ENCODE results near the gene AGAP1.

GRCh38 chr2:236008006-236008405 is 514.2 kb downstream of the AGAP1 start:
- TF ChIP-seq, protein P1, sequence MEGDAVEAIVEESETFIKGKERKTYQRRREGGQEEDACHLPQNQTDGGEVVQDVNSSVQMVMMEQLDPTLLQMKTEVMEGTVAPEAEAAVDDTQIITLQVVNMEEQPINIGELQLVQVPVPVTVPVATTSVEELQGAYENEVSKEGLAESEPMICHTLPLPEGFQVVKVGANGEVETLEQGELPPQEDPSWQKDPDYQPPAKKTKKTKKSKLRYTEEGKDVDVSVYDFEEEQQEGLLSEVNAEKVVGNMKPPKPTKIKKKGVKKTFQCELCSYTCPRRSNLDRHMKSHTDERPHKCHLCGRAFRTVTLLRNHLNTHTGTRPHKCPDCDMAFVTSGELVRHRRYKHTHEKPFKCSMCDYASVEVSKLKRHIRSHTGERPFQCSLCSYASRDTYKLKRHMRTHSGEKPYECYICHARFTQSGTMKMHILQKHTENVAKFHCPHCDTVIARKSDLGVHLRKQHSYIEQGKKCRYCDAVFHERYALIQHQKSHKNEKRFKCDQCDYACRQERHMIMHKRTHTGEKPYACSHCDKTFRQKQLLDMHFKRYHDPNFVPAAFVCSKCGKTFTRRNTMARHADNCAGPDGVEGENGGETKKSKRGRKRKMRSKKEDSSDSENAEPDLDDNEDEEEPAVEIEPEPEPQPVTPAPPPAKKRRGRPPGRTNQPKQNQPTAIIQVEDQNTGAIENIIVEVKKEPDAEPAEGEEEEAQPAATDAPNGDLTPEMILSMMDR (IDR thresholded peaks at IDR 0.05; ENCODE audit: poor library complexity, severe bottlenecking): no peak
- no peak for TF ChIP-seq EP300 (conservative IDR thresholded peaks at IDR 0.05; ENCODE audit: poor library complexity, severe bottlenecking)

Measured in neural cell (in vitro differentiated cells).